Psoas muscle (tissue), 8 donors: ENCODE measurements around the gene RPL12. TPM values are rescaled to one million over a fixed set of nuclear protein-coding genes. Genes with fewer than 3 reads are reported as not detected.

Experiments used
- ATAC-seq, 4 donors: fragments of 200-7000 bp; cut with Tn5 transposase; one replicate each; pipeline ENCODE4 v1.9.1; 2020; ENCODE audit warnings: moderate library complexity in 3 of 4, mild to moderate bottlenecking in 2 of 4
- DNase-seq, 2 donors: peaks; one replicate each; pipeline ENCODE4 v3.0.0-alpha.2; 2020
- H3K27ac ChIP-seq: fragments of 200-600 bp; one replicate; pipeline ENCODE4 v1.8.0; 2022
- H3K27me3 ChIP-seq, 3 donors: fragments of 200-600 bp in 1 of 3; one replicate each; pipeline versions ENCODE4 v1.6.1 to v1.8.0; 2013 to 2022; ENCODE audit warnings: low read length in 2 of 3, mild to moderate bottlenecking in 2 of 3, moderate library complexity in 1 of 3; ENCODE audit not compliant: insufficient read depth in 3 of 3
- H3K36me3 ChIP-seq, 2 donors: fragments of 200-600 bp in 1 of 2; one replicate each; pipeline versions ENCODE4 v1.6.1 to v1.8.0; 2013 to 2022; ENCODE audit warnings: low read depth in 1 of 2, mild to moderate bottlenecking in 1 of 2, moderate library complexity in 1 of 2; ENCODE audit not compliant: insufficient read depth in 1 of 2
- H3K4me1 ChIP-seq: fragments of 200-600 bp; one replicate; pipeline ENCODE4 v1.8.0; 2022
- H3K4me3 ChIP-seq: fragments of 200-600 bp; one replicate; pipeline ENCODE4 v1.8.0; 2022; ENCODE audit warnings: mild to moderate bottlenecking
- H3K9me3 ChIP-seq: fragments of 200-600 bp; one replicate; pipeline ENCODE4 v1.8.0; 2022
- CTCF ChIP-seq: fragments of 200-600 bp; IDR thresholded peaks from one replicate; pipeline ENCODE4 v1.8.0; 2022; ENCODE audit warnings: antibody characterized with exemption
- WGBS, 3 donors: extraction: QIAGEN DNeasy Blood & Tissue Kit; methylation state at CpG; one replicate each; pipeline versions ENCODE4 v1.1.6 to v1.1.7; 2013; 5-methylcytosine and 5-hydroxymethylcytosine counted together
- intact Hi-C, 2 donors: fragments of 100-400 bp; cut with DNase I; formaldehyde crosslinking; loops; one replicate each; pipeline versions ENCODE4 v1.11.0 to v1.14.2; 2022
- long read RNA-seq, 2 donors: library from polyadenylated mRNA; unstranded; transcript quantifications; one replicate each; pipeline ENCODE4 v2.0.0, GENCODE V29; 2021
- polyA plus RNA-seq, 3 donors: library from polyadenylated mRNA; stranded (reverse); fragments of 200-250 nt; gene quantifications; one replicate each; pipeline ENCODE4 v1.2.3, GENCODE V29; 2013
- total RNA-seq, 4 donors: library from RNA; stranded (reverse); fragmentation: NEBNext Ultra II Directional in 2 of 4; extraction: Animal tissue kit (Norgen Biotek cat#: 25700) in 2 of 4; gene quantifications; one replicate each; pipeline versions ENCODE4 v1.2.1 to v1.2.4, GENCODE V29; 2021 to 2023
- donor health status: healthy with polysubstance abuse.
- donor health status: DM: no; HTN: no; CAD: no; lungs with moderate emphysema.
- donor health status: Bipolar disorder and iron deficiency.
- donor health status: healthy.
- donor health status: DM: yes; HTN: yes; CAD: no.
- donor health status: DM: no; HTN: no; CAD: no.
- donor health status: DM: no; HTN: no; CAD: no.
- donor health status: DM: yes; HTN: yes; CAD: no.

Gene RPL12
- 1,000 to 10,000 TPM in 1 of 4 donors, 100 to 1,000 TPM in 3; 748 to 1,111 (median 831) TPM for total RNA-seq
- polyA plus RNA-seq = 1,000 to 10,000 TPM; 1,171 to 2,317 (median 1,895) TPM
- long read RNA-seq, donor 1, transcript RPL12-201 (7 exons, 633 nt) = major isoform, 292 of 322 reads
- long read RNA-seq, donor 1, partial matches to known transcripts = 25 of 322 reads
- long read RNA-seq, donor 1, other reads (novel, unspliced or antisense) = 1 of 322 reads
- long read RNA-seq, donor 2, transcript RPL12-201 (7 exons, 633 nt) = major isoform, 324 of 338 reads
- long read RNA-seq, donor 2, partial matches to known transcripts = 7 of 338 reads
- long read RNA-seq, donor 2, other reads (novel, unspliced or antisense) = 6 of 338 reads

DNA sequence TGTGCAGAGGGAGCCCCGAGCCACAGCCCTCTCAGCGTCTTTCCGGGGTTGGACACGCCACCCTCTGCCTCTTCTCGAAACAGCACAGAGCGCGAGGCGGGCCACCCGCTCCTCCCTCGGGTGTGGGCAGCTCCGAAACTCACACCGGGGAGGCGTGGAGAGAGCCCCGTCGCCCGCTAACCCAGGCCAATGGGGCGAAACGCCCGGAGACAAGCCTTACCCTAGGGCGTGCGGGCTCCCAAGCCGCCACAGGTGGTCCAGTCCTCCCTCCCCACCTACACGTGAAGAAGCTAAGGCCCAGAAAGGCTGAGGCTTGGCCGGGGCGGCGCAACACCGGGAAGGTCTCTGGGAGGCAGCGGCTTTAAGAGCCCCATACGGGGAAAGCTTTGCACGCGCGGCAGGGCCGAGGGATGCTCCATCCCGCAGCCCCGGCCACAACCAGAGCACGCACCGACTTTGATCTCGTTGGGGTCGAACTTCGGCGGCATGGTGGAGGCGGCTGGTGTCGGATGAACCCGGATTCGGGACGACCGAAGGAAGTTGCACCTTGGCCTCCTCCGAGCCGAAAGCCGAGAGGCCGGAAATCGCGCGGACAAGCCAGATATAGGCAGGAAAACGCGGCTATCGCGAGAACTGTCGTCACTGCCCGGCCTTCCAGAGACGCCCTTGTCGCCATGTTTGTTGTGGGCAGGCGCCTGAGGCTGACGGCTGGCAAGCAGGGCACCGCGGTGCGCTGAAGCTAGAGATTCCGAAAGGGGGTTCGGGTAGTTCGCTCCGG is at the start of gene RPL12, which contains the start of gene LRSAM1:
TSS of gene RPL12 (minus strand) at position 577 of the 778 bp plus-strand sequence. CDS start at position 488, 89 bp downstream.
TSS of gene LRSAM1 (plus strand) at position 681 of the 778 bp plus-strand sequence. CDS start 3,018 bp downstream, outside the sequence.
- intact Hi-C loops = loop anchor here in 1 of 2 donors (2.0 kb wide), 1 partner anchor 26 kb away; the partner anchor contains the start of gene ZNF79
- peak; percentile 82 to 90 (median 83) for ATAC-seq
- peak within 1 kb of the TSS; percentile 91 for H3K27ac ChIP-seq
- H3K4me3 ChIP-seq = peak within 1 kb of the TSS; percentile 96
- no peak for TF ChIP-seq CTCF
- WGBS, 3 donors = 0 to 3% (median 2%) methylated on average over 68 to 71 of the region's 71 CpGs
- no peaks in the 10 kb centered on the region for H3K9me3 ChIP-seq
- DNase-seq = peak; percentile 96 to 99
- no peaks in the 10 kb centered on the region for H3K27me3 ChIP-seq
- H3K4me1 ChIP-seq = peaks cover 43% of the 10 kb centered on the region
- peaks cover 2 to 62% of the 10 kb centered on the region in 2 donors for H3K36me3 ChIP-seq

DNA sequence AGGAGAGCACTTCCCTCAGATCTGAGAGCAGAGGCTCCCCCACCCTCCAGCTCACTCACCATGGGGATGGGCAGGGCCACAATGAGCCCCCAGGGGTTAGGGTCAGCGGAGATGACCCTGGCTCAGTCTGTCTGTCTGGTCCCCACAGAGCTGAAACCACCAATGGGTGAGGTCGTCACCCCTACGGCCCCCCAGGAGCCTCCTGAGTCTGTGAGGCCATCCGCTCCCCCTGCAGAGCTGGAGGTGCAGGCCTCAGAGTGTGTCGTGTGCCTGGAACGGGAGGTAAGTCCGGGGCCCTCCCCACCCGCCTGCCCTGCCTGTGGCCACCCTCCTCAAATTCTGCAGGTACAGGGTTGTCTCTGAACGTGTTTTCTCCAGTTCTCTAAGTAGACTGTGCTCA is 49.7 kb upstream of the RPL12 start:
- no peak for DNase-seq
- ATAC-seq = no peak
- H3K36me3 ChIP-seq = peaks cover 2 to 73% of the 10 kb centered on the region in 2 donors
- H3K9me3 ChIP-seq = no peaks in the 10 kb centered on the region
- intact Hi-C loops = loop anchor here (5.0 kb wide), 3 partner anchors 231 to 421 kb away; partner anchors contain the start of gene ST6GALNAC4 (in 1 of the 2)
- no peak for TF ChIP-seq CTCF
- H3K4me3 ChIP-seq = no peak overlapping the region
- no peaks in the 10 kb centered on the region for H3K27me3 ChIP-seq
- WGBS, 3 donors = 80 to 90% (median 81%) methylated on average over 8 to 9 of the region's 9 CpGs
- no peaks in the 10 kb centered on the region for H3K4me1 ChIP-seq
- H3K27ac ChIP-seq = no peak overlapping the region

GRCh38 chr9:127500399-127500798 is 49.2 kb upstream of the RPL12 start:
- Histone ChIP-seq H3K27me3 (no peaks in the 10 kb centered on the region), H3K4me3 (no peak overlapping the region), H3K27ac (no peak overlapping the region), H3K9me3 (no peaks in the 10 kb centered on the region), H3K36me3 (peaks cover 2 to 78% of the 10 kb centered on the region in 2 donors), H3K4me1 (no peaks in the 10 kb centered on the region)
- no peak for DNase-seq
- intact Hi-C loops = loop anchor here (5.0 kb wide), 3 partner anchors 232 to 422 kb away; partner anchors contain the start of gene ST6GALNAC4 (in 1 of the 2)
- ATAC-seq = no peak
- TF ChIP-seq CTCF = no peak
- WGBS, 3 donors = 84 to 89% (median 87%) methylated on average over 6 of the region's 6 CpGs

- H3K4me3 ChIP-seq = no peak overlapping the region
- intact Hi-C loops = no loop called here
- H3K27me3 ChIP-seq = no peaks in the 10 kb centered on the region
- no peak for ATAC-seq
- no peak for DNase-seq
- TF ChIP-seq CTCF = no peak
- no peaks in the 10 kb centered on the region for H3K9me3 ChIP-seq
- 85 to 92% (median 87%) methylated on average over 5 of the region's 5 CpGs for WGBS, 3 donors
- H3K36me3 ChIP-seq = peaks cover 2 to 89% of the 10 kb centered on the region in 2 donors
- no peaks in the 10 kb centered on the region for H3K4me1 ChIP-seq
- H3K27ac ChIP-seq = no peak overlapping the region
Observed at GRCh38 chr9:127498298-127498697, 47.1 kb upstream of the RPL12 start.
